ENCODE results near the gene COQ4. TPM values are rescaled to one million over a fixed set of nuclear protein-coding genes. Genes with fewer than 3 reads are reported as not detected.

Gene COQ4
- total RNA-seq, 3 donors from 2014 or later (not counting 1 experiment from before 2014, with no cell fraction given): 28.2 to 34.5 (median 30.4) TPM

DNA sequence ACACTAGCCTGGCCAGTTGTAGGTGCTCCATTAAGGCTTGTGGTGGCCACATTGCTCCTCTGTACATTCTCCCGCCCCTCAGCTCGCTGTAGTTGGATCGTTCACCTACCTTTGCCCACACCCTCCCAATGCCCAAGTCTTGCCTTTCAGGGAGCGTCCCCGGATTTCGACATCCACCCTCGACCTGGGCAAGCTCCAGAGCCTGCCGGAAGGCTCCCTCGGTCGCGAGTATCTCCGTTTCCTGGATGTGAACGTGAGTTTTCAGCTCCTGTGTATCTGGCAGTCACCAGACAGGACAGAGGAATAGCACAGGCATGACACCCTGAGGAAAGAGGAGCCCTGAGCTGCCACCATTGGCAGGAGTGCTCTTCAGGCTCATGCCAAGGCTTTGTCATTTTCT, 3.0 kb downstream of the COQ4 start:
- H3K27me3 Mint-ChIP-seq (ENCODE audit: low read depth in 2 of 2): no peaks in the 10 kb centered on the region
- intact Hi-C loops (cut with micrococcal nuclease): loop anchor here (10.0 kb wide), 1 partner anchor 131 kb away; the partner anchor contains the start of gene CIZ1
- H3K27ac Mint-ChIP-seq: no peak overlapping the region
- ATAC-seq: no peak
- no peak for DNase-seq
- no peak overlapping the region for H3K4me3 Mint-ChIP-seq
- Histone ChIP-seq H3K4me3 (ENCODE audit: low read length) (no peak overlapping the region), H3K4me1 (ENCODE audit: control insufficient read depth, insufficient read depth, low read length) (peaks cover 28% of the 10 kb centered on the region), H3K27me3 (ENCODE audit: control insufficient read depth, insufficient read depth, low read length) (no peaks in the 10 kb centered on the region), H3K36me3 (ENCODE audit: control insufficient read depth, insufficient read depth, low read length) (peaks cover 13% of the 10 kb centered on the region), H3K9me3 (ENCODE audit: control insufficient read depth, insufficient read depth, low read length) (no peaks in the 10 kb centered on the region), H3K27ac (ENCODE audit: low read length) (no peak overlapping the region)
- no peaks in the 10 kb centered on the region for H3K9me3 Mint-ChIP-seq
- H3K4me1 Mint-ChIP-seq: peaks cover 19 to 24% of the 10 kb centered on the region in 2 donors
- H3K36me3 Mint-ChIP-seq: no peaks in the 10 kb centered on the region
- 92% methylated on average over 13 of the region's 13 CpGs for WGBS (ENCODE audit: insufficient coverage)
- TF ChIP-seq, protein P1, sequence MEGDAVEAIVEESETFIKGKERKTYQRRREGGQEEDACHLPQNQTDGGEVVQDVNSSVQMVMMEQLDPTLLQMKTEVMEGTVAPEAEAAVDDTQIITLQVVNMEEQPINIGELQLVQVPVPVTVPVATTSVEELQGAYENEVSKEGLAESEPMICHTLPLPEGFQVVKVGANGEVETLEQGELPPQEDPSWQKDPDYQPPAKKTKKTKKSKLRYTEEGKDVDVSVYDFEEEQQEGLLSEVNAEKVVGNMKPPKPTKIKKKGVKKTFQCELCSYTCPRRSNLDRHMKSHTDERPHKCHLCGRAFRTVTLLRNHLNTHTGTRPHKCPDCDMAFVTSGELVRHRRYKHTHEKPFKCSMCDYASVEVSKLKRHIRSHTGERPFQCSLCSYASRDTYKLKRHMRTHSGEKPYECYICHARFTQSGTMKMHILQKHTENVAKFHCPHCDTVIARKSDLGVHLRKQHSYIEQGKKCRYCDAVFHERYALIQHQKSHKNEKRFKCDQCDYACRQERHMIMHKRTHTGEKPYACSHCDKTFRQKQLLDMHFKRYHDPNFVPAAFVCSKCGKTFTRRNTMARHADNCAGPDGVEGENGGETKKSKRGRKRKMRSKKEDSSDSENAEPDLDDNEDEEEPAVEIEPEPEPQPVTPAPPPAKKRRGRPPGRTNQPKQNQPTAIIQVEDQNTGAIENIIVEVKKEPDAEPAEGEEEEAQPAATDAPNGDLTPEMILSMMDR (IDR thresholded peaks at IDR 0.05): no peak

DNA sequence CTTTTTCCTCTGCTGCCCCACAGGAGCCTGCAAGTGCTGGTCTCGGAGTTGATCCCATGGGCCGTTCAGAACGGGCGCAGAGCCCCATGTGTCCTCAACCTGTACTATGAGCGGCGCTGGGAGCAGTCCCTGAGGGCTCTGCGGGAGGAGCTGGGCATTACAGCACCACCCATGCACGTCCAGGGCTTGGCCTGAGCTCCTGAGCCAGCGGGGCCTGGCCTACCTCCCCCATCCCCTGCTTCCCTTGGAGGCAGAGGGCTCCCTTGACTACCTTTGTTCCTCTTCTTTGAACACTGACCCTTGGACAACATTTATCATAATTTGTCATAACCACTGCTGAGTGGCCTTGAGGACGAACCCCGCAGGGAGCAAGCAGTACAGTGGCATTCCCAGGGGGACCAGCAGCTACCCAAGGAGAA, 10.8 kb downstream of the COQ4 start:
- Mint-ChIP-seq H3K4me1 (no peaks in the 10 kb centered on the region), H3K36me3 (no peaks in the 10 kb centered on the region), H3K9me3 (no peaks in the 10 kb centered on the region), H3K4me3 (no peak overlapping the region), H3K27ac (no peak overlapping the region), H3K27me3 (ENCODE audit: low read depth in 2 of 2) (no peaks in the 10 kb centered on the region)
- TF ChIP-seq, protein P1 (IDR thresholded peaks at IDR 0.05): no peak
- no peak overlapping the region for H3K4me3 ChIP-seq (ENCODE audit: low read length)
- no peak overlapping the region for H3K27ac ChIP-seq (ENCODE audit: low read length)
- H3K9me3 ChIP-seq (ENCODE audit: control insufficient read depth, insufficient read depth, low read length): no peaks in the 10 kb centered on the region
- H3K36me3 ChIP-seq (ENCODE audit: control insufficient read depth, insufficient read depth, low read length): peaks cover 4% of the 10 kb centered on the region
- no peak for DNase-seq
- no peaks in the 10 kb centered on the region for H3K4me1 ChIP-seq (ENCODE audit: control insufficient read depth, insufficient read depth, low read length)
- 92% methylated on average over 11 of the region's 11 CpGs for WGBS (ENCODE audit: insufficient coverage)
- H3K27me3 ChIP-seq (ENCODE audit: control insufficient read depth, insufficient read depth, low read length): no peaks in the 10 kb centered on the region
- intact Hi-C loops (cut with micrococcal nuclease): no loop called here
- ATAC-seq: no peak

DNA sequence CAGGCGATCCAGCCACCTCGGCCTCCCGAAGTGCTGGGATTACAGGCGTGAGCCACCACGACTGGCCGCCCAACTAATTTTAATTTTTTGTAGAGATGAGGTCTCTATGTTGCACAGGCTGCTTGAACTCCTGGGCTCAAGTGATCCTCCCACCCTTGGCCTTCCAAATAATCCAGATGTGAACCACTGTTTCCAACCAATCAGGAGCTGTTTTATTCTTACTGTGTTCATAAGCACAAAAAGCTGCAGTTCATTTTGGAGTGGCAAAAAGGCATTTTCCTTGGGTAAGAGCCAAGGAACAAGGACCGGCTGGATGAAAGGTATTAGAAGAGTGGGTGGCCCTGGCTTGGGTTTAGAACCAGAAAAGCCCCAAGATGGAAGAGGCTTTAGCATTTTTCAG, 12.5 kb downstream of the COQ4 start:
- H3K9me3 Mint-ChIP-seq: no peaks in the 10 kb centered on the region
- H3K4me3 Mint-ChIP-seq: no peak overlapping the region
- Histone ChIP-seq H3K9me3 (ENCODE audit: control insufficient read depth, insufficient read depth, low read length) (no peaks in the 10 kb centered on the region), H3K36me3 (ENCODE audit: control insufficient read depth, insufficient read depth, low read length) (peaks cover 4% of the 10 kb centered on the region), H3K4me1 (ENCODE audit: control insufficient read depth, insufficient read depth, low read length) (peaks cover 5% of the 10 kb centered on the region), H3K4me3 (ENCODE audit: low read length) (no peak overlapping the region), H3K27me3 (ENCODE audit: control insufficient read depth, insufficient read depth, low read length) (no peaks in the 10 kb centered on the region), H3K27ac (ENCODE audit: low read length) (no peak overlapping the region)
- WGBS (ENCODE audit: insufficient coverage): 92% methylated on average over 7 of the region's 7 CpGs
- intact Hi-C loops (cut with micrococcal nuclease): no loop called here
- H3K36me3 Mint-ChIP-seq: no peaks in the 10 kb centered on the region
- no peaks in the 10 kb centered on the region for H3K27me3 Mint-ChIP-seq (ENCODE audit: low read depth in 2 of 2)
- H3K27ac Mint-ChIP-seq: no peak overlapping the region
- TF ChIP-seq, protein P1 (IDR thresholded peaks at IDR 0.05): no peak
- no peak for DNase-seq
- ATAC-seq: no peak
- H3K4me1 Mint-ChIP-seq: no peaks in the 10 kb centered on the region

DNA sequence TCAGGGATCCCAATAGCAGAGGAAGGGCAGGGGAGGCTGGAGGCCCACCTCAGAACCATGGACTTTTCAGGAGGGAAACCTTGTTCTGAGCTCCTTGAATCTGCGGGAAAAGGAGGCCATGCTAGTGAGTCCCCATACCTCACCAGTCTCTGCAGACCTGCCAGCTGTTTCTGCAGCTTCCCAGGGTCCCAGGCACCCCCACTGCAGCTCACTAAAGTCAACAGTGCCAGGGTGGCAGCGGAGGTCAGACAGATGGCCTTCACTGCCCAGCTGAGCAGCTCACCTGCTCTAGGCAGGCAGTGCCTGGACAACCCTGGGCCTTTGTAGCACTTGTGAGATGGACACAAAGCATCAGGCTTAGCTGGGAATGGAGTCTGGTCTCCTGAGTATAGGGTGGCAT, 13.3 kb downstream of the COQ4 start:
- Mint-ChIP-seq H3K4me3 (no peak overlapping the region), H3K4me1 (no peaks in the 10 kb centered on the region), H3K36me3 (no peaks in the 10 kb centered on the region), H3K27ac (no peak overlapping the region), H3K9me3 (no peaks in the 10 kb centered on the region), H3K27me3 (ENCODE audit: low read depth in 2 of 2) (no peaks in the 10 kb centered on the region)
- Histone ChIP-seq H3K36me3 (ENCODE audit: control insufficient read depth, insufficient read depth, low read length) (peaks cover 4% of the 10 kb centered on the region), H3K27me3 (ENCODE audit: control insufficient read depth, insufficient read depth, low read length) (no peaks in the 10 kb centered on the region), H3K4me1 (ENCODE audit: control insufficient read depth, insufficient read depth, low read length) (peaks cover 8% of the 10 kb centered on the region), H3K27ac (ENCODE audit: low read length) (no peak overlapping the region), H3K9me3 (ENCODE audit: control insufficient read depth, insufficient read depth, low read length) (no peaks in the 10 kb centered on the region), H3K4me3 (ENCODE audit: low read length) (no peak overlapping the region)
- DNase-seq (no peak), ATAC-seq (no peak)
- TF ChIP-seq, protein P1 (IDR thresholded peaks at IDR 0.05): no peak
- intact Hi-C loops (cut with micrococcal nuclease): no loop called here
- WGBS (ENCODE audit: insufficient coverage): 98% methylated on average over 2 of the region's 2 CpGs

Data from natural killer cell (primary cell).